HCEC 1CT (cell line): ENCODE results near the gene UBE2QL1.

Experiments
- DNase-seq: peaks from one replicate; pipeline ENCODE4 v3.0.0-alpha.2; 2017

Gene UBE2QL1

GRCh38 chr5:6455571-6456200, 7.0 kb downstream of the UBE2QL1 start:
- DNase-seq, result no peak

GRCh38 chr5:6456766-6457370, 8.2 kb downstream of the UBE2QL1 start:
- no peak for DNase-seq

GRCh38 chr5:6457592-6457991, 8.9 kb downstream of the UBE2QL1 start:
- DNase-seq, result no peak

GRCh38 chr5:6458833-6459232, 10.2 kb downstream of the UBE2QL1 start:
- DNase-seq, result no peak

- no peak for DNase-seq
These were observed 11.2 kb downstream of the UBE2QL1 start for GRCh38 chr5:6459896-6460295.

GRCh38 chr5:6461006-6461405, 12.3 kb downstream of the UBE2QL1 start:
- DNase-seq, result no peak

- no peak for DNase-seq
These were observed 13.4 kb downstream of the UBE2QL1 start for GRCh38 chr5:6461793-6462650.

- no peak for DNase-seq
These were observed 14.0 kb downstream of the UBE2QL1 start for GRCh38 chr5:6462671-6463070.

- no peak for DNase-seq
These were observed 15.8 kb downstream of the UBE2QL1 start for GRCh38 chr5:6464441-6464840.

GRCh38 chr5:6465831-6466790, 17.5 kb downstream of the UBE2QL1 start:
- no peak for DNase-seq

GRCh38 chr5:6466975-6467567, 18.4 kb downstream of the UBE2QL1 start:
- DNase-seq, result no peak

- DNase-seq, result no peak
These were observed 18.9 kb downstream of the UBE2QL1 start for GRCh38 chr5:6467591-6467990.

- DNase-seq, result no peak
These were observed 19.4 kb downstream of the UBE2QL1 start for GRCh38 chr5:6468104-6468503.

GRCh38 chr5:6468870-6469269, 20.2 kb downstream of the UBE2QL1 start:
- no peak for DNase-seq

- DNase-seq, result no peak
These were observed 21.2 kb downstream of the UBE2QL1 start for GRCh38 chr5:6469836-6470235.

GRCh38 chr5:6470672-6471071, 22.0 kb downstream of the UBE2QL1 start:
- no peak for DNase-seq

GRCh38 chr5:6471252-6471651, 22.6 kb downstream of the UBE2QL1 start:
- no peak for DNase-seq

- no peak for DNase-seq
These were observed 24.1 kb downstream of the UBE2QL1 start for GRCh38 chr5:6472792-6473191.

- no peak for DNase-seq
These were observed 24.6 kb downstream of the UBE2QL1 start for GRCh38 chr5:6473284-6473683.

GRCh38 chr5:6475626-6476312, 27.1 kb downstream of the UBE2QL1 start:
- DNase-seq, result no peak

GRCh38 chr5:6476313-6476661, 27.6 kb downstream of the UBE2QL1 start:
- DNase-seq, result no peak

- DNase-seq, result no peak
These were observed 30.1 kb downstream of the UBE2QL1 start for GRCh38 chr5:6478793-6479192.
